SU-DHL-6 (cell line): ENCODE measurements around the gene HOPX.
"Not testable (repeated sequence)": the region's sequence is repeated elsewhere in the genome, so short reads cannot be mapped to it uniquely, and the experiment has no call there.

Experiments
- H2AFZ ChIP-seq: fragments of 200-600 bp; sonication (generic); 2 replicates; pipeline ENCODE4 v1.6.1; 2014; ENCODE audit warnings: low read depth, mild to moderate bottlenecking, moderate library complexity, mixed read lengths, antibody characterized with exemption, low read length; ENCODE audit not compliant: severe bottlenecking
- H3F3A ChIP-seq: fragments of 200-600 bp; shearing (Covaris generic); 2 replicates; pipeline ENCODE4 v1.6.0; 2016; ENCODE audit warnings: antibody characterized with exemption, mild to moderate bottlenecking; ENCODE audit not compliant: insufficient read depth
- H3K27ac ChIP-seq: fragments of 200-600 bp; sonication (generic); 2 replicates; pipeline ENCODE4 v1.5.1; 2016; ENCODE audit warnings: low read depth, mild to moderate bottlenecking, low read length, moderate library complexity, mixed read lengths
- H3K27me3 ChIP-seq: fragments of 200-600 bp; sonication (generic), shearing (Covaris generic); 2 replicates; pipeline ENCODE4 v1.6.0; 2014; ENCODE audit warnings: mild to moderate bottlenecking, low read length
- H3K36me3 ChIP-seq: fragments of 200-600 bp; sonication (generic); 2 replicates; pipeline ENCODE4 v1.6.1; 2014; ENCODE audit warnings: mild to moderate bottlenecking, low read length, mixed read lengths
- H3K4me2 ChIP-seq: fragments of 300-600, 200-600 bp; shearing (Covaris generic), sonication (generic); 2 replicates; pipeline ENCODE4 v1.6.0; 2014; ENCODE audit warnings: low read length, low read depth, mild to moderate bottlenecking; ENCODE audit not compliant: poor library complexity, severe bottlenecking
- H3K4me3 ChIP-seq: fragments of 200-600 bp; sonication (generic); 2 replicates; pipeline ENCODE4 v1.5.1; 2014; ENCODE audit warnings: antibody characterized with exemption, low read length, mild to moderate bottlenecking, mixed read lengths; ENCODE audit not compliant: insufficient read depth, poor library complexity, severe bottlenecking
- H3K79me2 ChIP-seq: fragments of 200-600 bp; sonication (generic); 2 replicates; pipeline ENCODE4 v1.6.1; 2014; ENCODE audit warnings: mild to moderate bottlenecking, low read length, moderate library complexity; ENCODE audit not compliant: insufficient read depth
- H3K9ac ChIP-seq: fragments of 200-600 bp; sonication (generic); 2 replicates; pipeline ENCODE4 v1.7.0; 2014; ENCODE audit warnings: mild to moderate bottlenecking, low read length
- H3K9me2 ChIP-seq: fragments of 200-600 bp; sonication (generic); replicated peaks from 2 replicates; pipeline ENCODE4 v1.6.1; 2014; ENCODE audit warnings: low read length; ENCODE audit not compliant: insufficient read depth
- H3K9me3 ChIP-seq: fragments of 200-600 bp; sonication (generic); 2 replicates; pipeline ENCODE4 v1.6.1; 2014; ENCODE audit warnings: low read length, mixed read lengths; ENCODE audit not compliant: insufficient read depth
- H4K20me1 ChIP-seq: fragments of 200-600 bp; sonication (generic); 2 replicates; pipeline ENCODE4 v1.6.1; 2014; ENCODE audit warnings: low read depth, mild to moderate bottlenecking, antibody characterized with exemption, low read length, moderate library complexity, mixed read lengths
- CTCF ChIP-seq: fragments of 200-600 bp; sonication (generic); IDR thresholded peaks from one replicate; pipeline ENCODE4 v1.5.1; 2017; ENCODE audit warnings: antibody characterized with exemption, mild to moderate bottlenecking, low read length, moderate library complexity; ENCODE audit not compliant: insufficient read depth, poor library complexity, severe bottlenecking
- EZH2phosphoT487 ChIP-seq: fragments of 200-600 bp; sonication (generic), shearing (Covaris generic); conservative IDR thresholded peaks from 2 replicates; pipeline ENCODE4 v1.6.1; 2018; ENCODE audit warnings: mild to moderate bottlenecking, antibody characterized with exemption, low read length, moderate library complexity, mixed read lengths

Gene HOPX

GRCh38 chr4:56671373-56671772, 9.7 kb downstream of the HOPX start:
- Histone ChIP-seq H2AFZ (no peak overlapping the region), H3K4me3 (no peak overlapping the region), H3K9me2 (no peaks in the 10 kb centered on the region), H3K9me3 (no peaks in the 10 kb centered on the region), H3K27me3 (no peaks in the 10 kb centered on the region), H4K20me1 (no peaks in the 10 kb centered on the region), H3K4me2 (no peak overlapping the region), H3K9ac (no peak overlapping the region), H3K36me3 (no peaks in the 10 kb centered on the region), H3K27ac (no peak overlapping the region), H3K79me2 (no peaks in the 10 kb centered on the region), H3F3A (no peaks in the 10 kb centered on the region)
- no peak for TF ChIP-seq EZH2phosphoT487
- TF ChIP-seq CTCF, result no peak

- no peaks in the 10 kb centered on the region for H3K9me2 ChIP-seq
- H3K4me3 ChIP-seq, result no peak overlapping the region
- no peak for TF ChIP-seq EZH2phosphoT487
- TF ChIP-seq CTCF, result no peak
- H3K27me3 ChIP-seq, result no peaks in the 10 kb centered on the region
- no peak overlapping the region for H3K9ac ChIP-seq
- no peak overlapping the region for H2AFZ ChIP-seq
- H3K4me2 ChIP-seq, result no peak overlapping the region
- no peaks in the 10 kb centered on the region for H4K20me1 ChIP-seq
- no peaks in the 10 kb centered on the region for H3K9me3 ChIP-seq
- no peaks in the 10 kb centered on the region for H3K36me3 ChIP-seq
- no peaks in the 10 kb centered on the region for H3K79me2 ChIP-seq
- H3K27ac ChIP-seq, result no peak overlapping the region
- H3F3A ChIP-seq, result no peaks in the 10 kb centered on the region
Measured at GRCh38 chr4:56668267-56668666, 12.8 kb downstream of the HOPX start.

- H3K9ac ChIP-seq, H3F3A ChIP-seq, H3K27me3 ChIP-seq, H3K9me2 ChIP-seq, H3K9me3 ChIP-seq, H2AFZ ChIP-seq, H3K4me2 ChIP-seq, H3K36me3 ChIP-seq, H3K79me2 ChIP-seq, H3K4me3 ChIP-seq, H3K27ac ChIP-seq, H4K20me1 ChIP-seq: not testable (repeated sequence)
Measured at GRCh38 chr4:56667396-56667795, 13.7 kb downstream of the HOPX start.

- Histone ChIP-seq H3K36me3 (no peaks in the 10 kb centered on the region), H3K4me3 (no peak overlapping the region), H3K9me3 (no peaks in the 10 kb centered on the region), H3K4me2 (no peak overlapping the region), H3F3A (no peaks in the 10 kb centered on the region), H3K27ac (no peak overlapping the region), H3K79me2 (no peaks in the 10 kb centered on the region), H3K27me3 (no peaks in the 10 kb centered on the region), H2AFZ (no peak overlapping the region), H3K9ac (no peak overlapping the region), H3K9me2 (no peaks in the 10 kb centered on the region), H4K20me1 (no peaks in the 10 kb centered on the region)
- no peak for TF ChIP-seq EZH2phosphoT487
- TF ChIP-seq CTCF, result no peak
Measured at GRCh38 chr4:56666279-56666678, 14.8 kb downstream of the HOPX start.
